Upper lobe of left lung (tissue), 4 donors: ENCODE data around the gene NIT1.

ENCODE experiments used
- CTCF ChIP-seq, 6 experiments: fragments of 450-650 bp in 4 of 6; fragments of 200-600 bp in 2 of 6; sonication (generic) in 2 of 6; IDR thresholded peaks; one replicate each; pipeline ENCODE4 v1.5.1; 2016 to 2019; ENCODE audit warnings: antibody characterized with exemption in 6 of 6
- EP300 ChIP-seq, 4 donors: sonication (generic); formaldehyde crosslinking; IDR thresholded peaks; one replicate each; pipeline ENCODE4 v1.5.1; 2017; ENCODE audit warnings: antibody characterized with exemption in 4 of 4, control low read depth in 2 of 4
- POLR2A ChIP-seq, 4 donors: fragments of 450-650 bp; IDR thresholded peaks; one replicate each; pipeline ENCODE4 v1.5.1; 2016 to 2017; ENCODE audit warnings: antibody characterized with exemption in 4 of 4, mild to moderate bottlenecking in 2 of 4
- POLR2AphosphoS5 ChIP-seq, 2 donors: sonication (generic); formaldehyde crosslinking; IDR thresholded peaks; one replicate each; pipeline ENCODE4 v1.5.1; 2017; ENCODE audit warnings: antibody characterized with exemption in 2 of 2

GRCh38 chr1:161131523-161132409, 13.9 kb downstream of the NIT1 start:
- TF ChIP-seq POLR2AphosphoS5 (IDR thresholded peaks at IDR 0.05) = no peak
- no peak for TF ChIP-seq EP300 (IDR thresholded peaks at IDR 0.05)
- TF ChIP-seq CTCF (IDR thresholded peaks at IDR 0.05) = no peak
- TF ChIP-seq POLR2A (IDR thresholded peaks at IDR 0.05) = no peak
